Liver (tissue), 9 donors: ENCODE results near the gene PCDH15. TPM values are rescaled to one million over a fixed set of nuclear protein-coding genes. Genes with fewer than 3 reads are reported as not detected.

ENCODE experiments used
- DNase-seq: peaks from one replicate; pipeline ENCODE4 v3.0.0-alpha.2; 2017; ENCODE audit warnings: low spot score
- H3K27ac ChIP-seq, 2 donors: one replicate each; pipeline ENCODE4 v1.7.0; 2013; ENCODE audit warnings: inconsistent platforms in 2 of 2, low read length in 2 of 2, control low read depth in 1 of 2, low read depth in 1 of 2, mild to moderate bottlenecking in 1 of 2
- H3K27me3 ChIP-seq, 4 donors: one replicate each; pipeline versions ENCODE4 v1.6.1 to v1.7.0; 2013; ENCODE audit warnings: low read length in 3 of 4, inconsistent platforms in 1 of 4, mild to moderate bottlenecking in 1 of 4, moderate library complexity in 1 of 4; ENCODE audit not compliant: control insufficient read depth in 4 of 4, insufficient read depth in 4 of 4
- H3K36me3 ChIP-seq, 4 donors: one replicate each; pipeline versions ENCODE4 v1.6.1 to v1.7.0; 2013; ENCODE audit warnings: low read length in 3 of 4, mild to moderate bottlenecking in 3 of 4, low read depth in 1 of 4, moderate library complexity in 1 of 4; ENCODE audit not compliant: control insufficient read depth in 4 of 4, insufficient read depth in 3 of 4
- H3K4me1 ChIP-seq, 4 donors: one replicate each; pipeline versions ENCODE4 v1.6.1 to v1.7.0; 2013; ENCODE audit warnings: low read length in 3 of 4, mild to moderate bottlenecking in 3 of 4, moderate library complexity in 1 of 4; ENCODE audit not compliant: control insufficient read depth in 4 of 4, insufficient read depth in 4 of 4
- H3K4me3 ChIP-seq, 3 donors: one replicate each; pipeline versions ENCODE4 v1.6.1 to v1.7.0; 2013; ENCODE audit warnings: low read length in 3 of 3, control low read depth in 1 of 3, low read depth in 1 of 3, mild to moderate bottlenecking in 1 of 3
- H3K9ac ChIP-seq, 2 donors: one replicate each; pipeline ENCODE4 v1.7.0; 2013; ENCODE audit warnings: low read length in 2 of 2, mild to moderate bottlenecking in 2 of 2, moderate library complexity in 2 of 2, control low read depth in 1 of 2, low read depth in 1 of 2
- H3K9me3 ChIP-seq, 4 donors: one replicate each; pipeline versions ENCODE4 v1.6.1 to v1.7.0; 2013; ENCODE audit warnings: low read length in 3 of 4; ENCODE audit not compliant: control insufficient read depth in 4 of 4
- EGR1 ChIP-seq, 2 donors: IDR thresholded peaks; 2 replicates each; pipeline ENCODE4 v1.6.1; 2016 to 2018; ENCODE audit warnings: antibody characterized with exemption in 2 of 2, low read depth in 2 of 2
- FOXA1 ChIP-seq: IDR thresholded peaks from 2 replicates; pipeline ENCODE4 v1.6.1; 2016; ENCODE audit warnings: antibody characterized with exemption
- FOXA2 ChIP-seq: IDR thresholded peaks from 2 replicates; pipeline ENCODE4 v1.6.1; 2016; ENCODE audit warnings: antibody characterized with exemption
- GABPA ChIP-seq, 2 donors: IDR thresholded peaks in 1 of 2; conservative IDR thresholded peaks in 1 of 2; 2 replicates each; pipeline ENCODE4 v1.6.1; 2016; ENCODE audit warnings: antibody characterized with exemption in 2 of 2, mild to moderate bottlenecking in 1 of 2, moderate library complexity in 1 of 2
- HNF4A ChIP-seq, 2 donors: conservative IDR thresholded peaks; 2 replicates each; pipeline ENCODE4 v1.6.1; 2016; ENCODE audit warnings: antibody characterized with exemption in 2 of 2, mild to moderate bottlenecking in 2 of 2
- HNF4G ChIP-seq: IDR thresholded peaks from 2 replicates; pipeline ENCODE4 v1.6.1; 2016; ENCODE audit warnings: antibody characterized with exemption
- JUND ChIP-seq, 2 donors: IDR thresholded peaks; 2 replicates each; pipeline ENCODE4 v1.6.1; 2016; ENCODE audit warnings: antibody characterized with exemption in 2 of 2
- NR2F2 ChIP-seq: IDR thresholded peaks from 2 replicates; pipeline ENCODE4 v1.6.1; 2016; ENCODE audit warnings: antibody characterized with exemption
- RAD21 ChIP-seq, 2 donors: IDR thresholded peaks; 2 replicates each; pipeline ENCODE4 v1.6.1; 2016; ENCODE audit warnings: antibody characterized with exemption in 2 of 2, mild to moderate bottlenecking in 2 of 2
- RXRA ChIP-seq, 2 donors: IDR thresholded peaks; 2 replicates each; pipeline ENCODE4 v1.6.1; 2017 to 2018; ENCODE audit warnings: antibody characterized with exemption in 2 of 2, mild to moderate bottlenecking in 1 of 2
- SP1 ChIP-seq: IDR thresholded peaks from 2 replicates; pipeline ENCODE4 v1.6.1; 2018; ENCODE audit warnings: antibody characterized with exemption, mild to moderate bottlenecking
- TAF1 ChIP-seq: conservative IDR thresholded peaks from 2 replicates; pipeline ENCODE4 v1.6.1; 2016; ENCODE audit warnings: antibody characterized with exemption, mild to moderate bottlenecking
- YY1 ChIP-seq: IDR thresholded peaks from 2 replicates; pipeline ENCODE4 v1.6.1; 2016; ENCODE audit warnings: antibody characterized with exemption, mild to moderate bottlenecking
- WGBS: extraction: QIAGEN DNeasy Blood & Tissue Kit; methylation state at CpG from one replicate; pipeline ENCODE4 v1.1.7; 2013; 5-methylcytosine and 5-hydroxymethylcytosine counted together
- polyA plus RNA-seq, 2 donors: library from polyadenylated mRNA; stranded (reverse) in 1 of 2; unstranded in 1 of 2; fragments of 200-250 nt in 1 of 2; fragments of >200 nt in 1 of 2; fragmentation: Nextera tagmentation in 1 of 2; extraction: Ambion mirVana in 1 of 2; gene quantifications; one replicate each; pipeline versions ENCODE4 v1.2.1 to v1.2.3, GENCODE V29; 2013 to 2015
- total RNA-seq, 2 donors: library from RNA; depleted of rRNA; stranded (reverse); fragments of >200 nt; gene quantifications; one replicate each; pipeline ENCODE4 v1.2.3, GENCODE V29; 2014
- TF ChIP-seq, protein P1 (sequence below): IDR thresholded peaks from 2 replicates; pipeline ENCODE4 v1.6.1; 2016; ENCODE audit warnings: antibody characterized with exemption
- TF ChIP-seq, protein P2 (sequence below): IDR thresholded peaks from 2 replicates; pipeline ENCODE4 v1.6.1; 2016; ENCODE audit warnings: antibody characterized with exemption
- TF ChIP-seq, protein P3 (sequence below): IDR thresholded peaks from 2 replicates; pipeline ENCODE4 v1.6.1; 2016; ENCODE audit warnings: antibody characterized with exemption, mild to moderate bottlenecking
- TF ChIP-seq, protein P4 (sequence below): IDR thresholded peaks from 2 replicates; pipeline ENCODE4 v1.6.1; 2016; ENCODE audit warnings: antibody characterized with exemption
- donor health status: healthy.
- donor health status: healthy.
- donor health status: healthy.
- donor health status: healthy.
- donor health status: healthy.

The PCDH15 gene
- total and polyA plus RNA-seq, 4 donors = 0.05 TPM; not detected in 3

DNA sequence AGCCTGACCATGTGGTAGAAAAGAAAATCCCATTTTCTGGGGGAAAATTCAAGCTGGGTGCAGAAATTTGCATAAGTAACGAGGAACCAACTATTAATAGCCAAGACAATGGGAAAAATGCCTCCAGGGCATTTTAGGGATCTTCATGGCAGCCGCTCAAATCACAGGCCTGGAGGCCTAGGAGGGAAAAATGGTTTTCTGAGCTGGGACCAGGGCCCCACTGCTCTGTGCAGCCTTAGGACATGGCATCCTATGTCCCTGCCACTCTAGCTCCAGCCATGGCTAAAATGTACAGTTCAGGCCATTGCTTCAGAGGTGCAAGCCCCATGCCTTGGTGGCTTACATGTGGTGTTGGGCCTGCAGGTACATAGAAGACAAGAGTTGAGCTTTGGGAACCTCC lies 459.0 kb downstream of the PCDH15 start:
- Histone ChIP-seq H3K36me3 (no peaks in the 10 kb centered on the region), H3K9ac (no peak overlapping the region), H3K4me1 (no peaks in the 10 kb centered on the region), H3K27ac (no peak overlapping the region), H3K4me3 (no peak overlapping the region), H3K27me3 (no peaks in the 10 kb centered on the region), H3K9me3 (peaks cover 0 to 2% (median 0%) of the 10 kb centered on the region in 4 donors)
- DNase-seq = no peak
- WGBS = 72% methylated on average over 2 of the region's 2 CpGs
- TF ChIP-seq, protein P1, sequence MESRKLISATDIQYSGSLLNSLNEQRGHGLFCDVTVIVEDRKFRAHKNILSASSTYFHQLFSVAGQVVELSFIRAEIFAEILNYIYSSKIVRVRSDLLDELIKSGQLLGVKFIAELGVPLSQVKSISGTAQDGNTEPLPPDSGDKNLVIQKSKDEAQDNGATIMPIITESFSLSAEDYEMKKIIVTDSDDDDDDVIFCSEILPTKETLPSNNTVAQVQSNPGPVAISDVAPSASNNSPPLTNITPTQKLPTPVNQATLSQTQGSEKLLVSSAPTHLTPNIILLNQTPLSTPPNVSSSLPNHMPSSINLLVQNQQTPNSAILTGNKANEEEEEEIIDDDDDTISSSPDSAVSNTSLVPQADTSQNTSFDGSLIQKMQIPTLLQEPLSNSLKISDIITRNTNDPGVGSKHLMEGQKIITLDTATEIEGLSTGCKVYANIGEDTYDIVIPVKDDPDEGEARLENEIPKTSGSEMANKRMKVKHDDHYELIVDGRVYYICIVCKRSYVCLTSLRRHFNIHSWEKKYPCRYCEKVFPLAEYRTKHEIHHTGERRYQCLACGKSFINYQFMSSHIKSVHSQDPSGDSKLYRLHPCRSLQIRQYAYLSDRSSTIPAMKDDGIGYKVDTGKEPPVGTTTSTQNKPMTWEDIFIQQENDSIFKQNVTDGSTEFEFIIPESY = no peak
- no peak for TF ChIP-seq EGR1 (IDR thresholded peaks at IDR 0.05; ENCODE audit: low read depth in 2 of 2)
- TF ChIP-seq FOXA2 = no peak
- no peak for TF ChIP-seq JUND (IDR thresholded peaks at IDR 0.05)
- TF ChIP-seq GABPA (IDR thresholded peaks at IDR 0.05 in 1 of 2, conservative IDR thresholded peaks at IDR 0.05 in 1 of 2) = no peak
- TF ChIP-seq NR2F2 = no peak
- TF ChIP-seq TAF1 = no peak
- TF ChIP-seq FOXA1 = no peak
- TF ChIP-seq, protein P2, sequence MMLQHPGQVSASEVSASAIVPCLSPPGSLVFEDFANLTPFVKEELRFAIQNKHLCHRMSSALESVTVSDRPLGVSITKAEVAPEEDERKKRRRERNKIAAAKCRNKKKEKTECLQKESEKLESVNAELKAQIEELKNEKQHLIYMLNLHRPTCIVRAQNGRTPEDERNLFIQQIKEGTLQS = no peak
- no peak for TF ChIP-seq SP1
- TF ChIP-seq RXRA (IDR thresholded peaks at IDR 0.05) = no peak
- no peak for TF ChIP-seq HNF4A (conservative IDR thresholded peaks at IDR 0.05)
- TF ChIP-seq, protein P3, sequence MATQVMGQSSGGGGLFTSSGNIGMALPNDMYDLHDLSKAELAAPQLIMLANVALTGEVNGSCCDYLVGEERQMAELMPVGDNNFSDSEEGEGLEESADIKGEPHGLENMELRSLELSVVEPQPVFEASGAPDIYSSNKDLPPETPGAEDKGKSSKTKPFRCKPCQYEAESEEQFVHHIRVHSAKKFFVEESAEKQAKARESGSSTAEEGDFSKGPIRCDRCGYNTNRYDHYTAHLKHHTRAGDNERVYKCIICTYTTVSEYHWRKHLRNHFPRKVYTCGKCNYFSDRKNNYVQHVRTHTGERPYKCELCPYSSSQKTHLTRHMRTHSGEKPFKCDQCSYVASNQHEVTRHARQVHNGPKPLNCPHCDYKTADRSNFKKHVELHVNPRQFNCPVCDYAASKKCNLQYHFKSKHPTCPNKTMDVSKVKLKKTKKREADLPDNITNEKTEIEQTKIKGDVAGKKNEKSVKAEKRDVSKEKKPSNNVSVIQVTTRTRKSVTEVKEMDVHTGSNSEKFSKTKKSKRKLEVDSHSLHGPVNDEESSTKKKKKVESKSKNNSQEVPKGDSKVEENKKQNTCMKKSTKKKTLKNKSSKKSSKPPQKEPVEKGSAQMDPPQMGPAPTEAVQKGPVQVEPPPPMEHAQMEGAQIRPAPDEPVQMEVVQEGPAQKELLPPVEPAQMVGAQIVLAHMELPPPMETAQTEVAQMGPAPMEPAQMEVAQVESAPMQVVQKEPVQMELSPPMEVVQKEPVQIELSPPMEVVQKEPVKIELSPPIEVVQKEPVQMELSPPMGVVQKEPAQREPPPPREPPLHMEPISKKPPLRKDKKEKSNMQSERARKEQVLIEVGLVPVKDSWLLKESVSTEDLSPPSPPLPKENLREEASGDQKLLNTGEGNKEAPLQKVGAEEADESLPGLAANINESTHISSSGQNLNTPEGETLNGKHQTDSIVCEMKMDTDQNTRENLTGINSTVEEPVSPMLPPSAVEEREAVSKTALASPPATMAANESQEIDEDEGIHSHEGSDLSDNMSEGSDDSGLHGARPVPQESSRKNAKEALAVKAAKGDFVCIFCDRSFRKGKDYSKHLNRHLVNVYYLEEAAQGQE = no peak
- TF ChIP-seq HNF4G = no peak
- TF ChIP-seq YY1 = no peak

DNA sequence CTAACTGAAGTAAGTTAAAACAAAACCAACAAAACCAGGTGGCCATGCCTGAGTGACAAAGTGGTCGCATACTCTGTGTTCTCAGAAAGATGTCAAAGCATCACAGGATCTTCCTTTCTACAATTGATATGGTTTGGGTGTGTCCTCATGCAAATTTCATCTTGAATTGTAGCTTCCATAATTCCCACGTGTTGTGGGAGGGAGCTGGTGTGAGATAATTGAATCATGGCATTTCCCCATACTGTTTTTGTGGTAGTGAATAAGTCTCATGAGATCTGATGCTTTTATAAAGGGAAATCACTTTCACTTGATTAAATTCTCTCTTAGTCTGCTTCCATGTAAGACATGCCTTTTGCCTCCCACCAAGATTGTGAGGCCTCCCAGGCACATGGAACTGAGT lies 465.7 kb downstream of the PCDH15 start:
- WGBS = 58% methylated on average over 2 of the region's 2 CpGs
- TF ChIP-seq FOXA1 (no peak), RXRA (IDR thresholded peaks at IDR 0.05) (no peak), RAD21 (IDR thresholded peaks at IDR 0.05) (no peak), FOXA2 (no peak), EGR1 (IDR thresholded peaks at IDR 0.05; ENCODE audit: low read depth in 2 of 2) (no peak), HNF4G (no peak), TAF1 (no peak)
- TF ChIP-seq, protein P4, sequence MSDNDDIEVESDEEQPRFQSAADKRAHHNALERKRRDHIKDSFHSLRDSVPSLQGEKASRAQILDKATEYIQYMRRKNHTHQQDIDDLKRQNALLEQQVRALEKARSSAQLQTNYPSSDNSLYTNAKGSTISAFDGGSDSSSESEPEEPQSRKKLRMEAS = no peak
- TF ChIP-seq, protein P2 = no peak
- TF ChIP-seq, protein P3 = no peak

More for the DNA sequence above, 465.7 kb downstream of the PCDH15 start:
- peaks cover 0 to 2% (median 0%) of the 10 kb centered on the region in 4 donors for H3K9me3 ChIP-seq
- H3K27me3 ChIP-seq = no peaks in the 10 kb centered on the region
- no peak overlapping the region for H3K4me3 ChIP-seq
- H3K27ac ChIP-seq = no peak overlapping the region
- no peaks in the 10 kb centered on the region for H3K4me1 ChIP-seq
- H3K9ac ChIP-seq = no peak overlapping the region
- no peak for DNase-seq
- no peaks in the 10 kb centered on the region for H3K36me3 ChIP-seq
